TTC549 (cell line): ENCODE measurements around the gene MRPL54.

Experiments used
- FAIRE-seq: peaks from 2 replicates; lab custom pipeline; 2012; peaks lifted over from hg19 to GRCh38; lab: Jason Lieb, UNC

The MRPL54 gene

DNA sequence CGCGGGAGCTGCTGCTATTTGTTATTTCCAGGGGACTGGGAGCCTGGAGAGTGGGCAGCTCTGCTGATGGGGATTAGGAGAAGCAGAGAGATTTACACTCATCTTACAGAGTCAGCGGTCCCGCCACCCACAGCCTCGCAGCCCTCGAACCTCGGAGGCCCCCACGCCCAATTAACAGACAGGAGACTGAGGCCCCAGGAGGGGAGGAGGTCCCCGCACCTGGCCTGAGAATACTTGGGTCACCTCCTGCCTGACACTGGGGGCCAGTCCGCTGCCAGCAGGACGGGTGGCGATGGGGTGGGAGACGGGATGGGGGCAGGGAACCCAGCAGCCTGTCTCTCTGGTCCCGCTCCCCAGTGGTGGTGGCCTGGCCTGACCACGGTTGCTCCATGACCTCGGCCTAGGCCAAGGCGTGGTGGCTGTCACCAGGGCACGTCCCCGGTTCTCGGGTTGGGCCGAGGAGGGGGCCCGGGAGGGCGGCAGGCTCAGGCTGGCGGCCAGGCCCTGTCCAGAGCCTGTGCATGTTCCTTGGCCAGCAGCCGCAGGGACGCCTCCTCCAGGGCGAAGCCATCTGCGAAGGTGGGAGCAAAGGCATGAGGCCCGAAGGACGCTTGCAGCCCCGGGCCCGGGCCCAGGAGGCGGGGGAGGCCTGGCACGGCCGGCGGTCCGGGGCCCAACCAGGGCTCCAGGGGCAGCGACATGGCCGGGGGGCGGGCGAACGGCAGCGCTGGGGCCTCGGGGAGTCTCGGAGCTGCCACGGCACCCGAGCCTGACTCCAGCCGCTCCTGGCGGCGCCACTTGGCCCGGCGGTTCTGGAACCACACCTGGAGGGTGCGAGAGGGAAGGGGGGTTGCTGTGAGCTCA, 7.9 kb downstream of the MRPL54 start:
- FAIRE-seq: no peak

DNA sequence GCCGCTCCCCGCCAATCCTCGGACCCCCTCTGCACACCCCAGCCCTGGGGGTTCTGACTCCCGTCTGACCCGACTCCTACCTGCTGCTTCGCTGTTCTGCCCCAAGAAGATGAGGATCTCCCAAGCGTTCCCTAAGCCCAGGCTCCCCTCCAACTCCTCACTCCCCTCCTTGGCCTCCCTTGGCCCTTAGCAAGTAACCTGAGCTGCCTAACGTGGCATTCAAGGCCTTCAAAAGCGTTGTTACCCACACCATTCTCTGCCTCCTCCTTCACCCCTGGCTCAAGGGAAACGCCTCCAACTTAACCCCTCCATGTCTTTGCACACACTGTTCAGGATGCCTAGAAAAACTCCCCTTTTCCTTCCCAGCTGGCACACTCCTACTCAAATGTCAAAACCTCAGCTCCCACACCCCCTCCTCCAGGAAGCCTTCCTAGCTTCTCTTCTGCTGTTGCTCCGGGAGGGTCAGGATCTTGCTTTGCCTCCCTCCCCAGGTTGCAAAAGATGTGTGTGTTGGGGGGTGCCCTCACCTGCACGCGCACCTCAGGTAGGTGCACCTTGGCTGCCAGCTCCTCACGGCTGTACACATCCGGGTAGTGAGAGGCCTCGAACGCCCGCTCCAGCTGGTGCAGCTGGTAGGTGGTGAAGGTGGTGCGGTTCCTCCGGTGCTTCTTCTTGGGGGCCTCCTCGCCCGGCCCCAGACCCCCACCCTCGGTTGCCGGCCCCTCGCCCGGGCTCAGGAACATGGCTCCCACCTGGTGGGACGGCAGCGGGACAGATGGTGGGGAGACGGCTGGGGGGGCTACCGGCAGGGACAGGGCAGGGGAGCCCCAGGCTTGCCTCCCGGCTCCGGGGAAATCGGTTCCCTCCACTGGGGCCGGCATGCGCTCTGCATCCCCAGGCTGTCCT, 8.8 kb downstream of the MRPL54 start:
- FAIRE-seq: no peak

DNA sequence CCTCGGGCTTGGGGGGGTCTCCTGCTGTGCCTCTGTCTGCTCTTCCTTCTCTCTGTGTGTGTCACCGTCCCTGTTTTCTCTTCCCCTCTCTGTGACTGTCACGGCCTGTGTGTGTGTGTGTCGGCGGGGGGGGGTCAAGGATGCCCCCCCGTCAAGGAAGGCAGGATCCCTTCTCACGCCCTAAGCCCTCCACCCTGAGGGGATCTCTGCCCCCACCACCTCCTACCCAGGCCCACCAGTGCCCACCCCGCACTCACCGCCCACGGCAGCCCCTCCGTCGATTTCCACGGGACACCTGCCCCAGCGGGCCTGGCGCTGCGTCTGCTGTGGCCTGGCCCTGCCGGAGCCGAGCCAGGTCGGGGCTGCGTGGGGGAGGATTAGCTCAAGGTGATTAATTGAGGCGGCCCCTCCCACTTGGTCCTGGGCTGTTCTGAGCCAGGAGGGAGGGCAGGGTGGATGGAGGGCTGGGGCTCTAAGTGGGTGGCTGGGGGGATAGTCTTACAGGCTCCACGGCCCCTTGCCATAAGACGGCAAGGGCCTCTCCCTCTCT, 9.5 kb downstream of the MRPL54 start, which contains the start of gene RAX2:
TSS of gene RAX2 (minus strand) at position 323 of the 550 bp plus-strand sequence. CDS start 486 bp downstream, outside the sequence.
- no peak for FAIRE-seq

DNA sequence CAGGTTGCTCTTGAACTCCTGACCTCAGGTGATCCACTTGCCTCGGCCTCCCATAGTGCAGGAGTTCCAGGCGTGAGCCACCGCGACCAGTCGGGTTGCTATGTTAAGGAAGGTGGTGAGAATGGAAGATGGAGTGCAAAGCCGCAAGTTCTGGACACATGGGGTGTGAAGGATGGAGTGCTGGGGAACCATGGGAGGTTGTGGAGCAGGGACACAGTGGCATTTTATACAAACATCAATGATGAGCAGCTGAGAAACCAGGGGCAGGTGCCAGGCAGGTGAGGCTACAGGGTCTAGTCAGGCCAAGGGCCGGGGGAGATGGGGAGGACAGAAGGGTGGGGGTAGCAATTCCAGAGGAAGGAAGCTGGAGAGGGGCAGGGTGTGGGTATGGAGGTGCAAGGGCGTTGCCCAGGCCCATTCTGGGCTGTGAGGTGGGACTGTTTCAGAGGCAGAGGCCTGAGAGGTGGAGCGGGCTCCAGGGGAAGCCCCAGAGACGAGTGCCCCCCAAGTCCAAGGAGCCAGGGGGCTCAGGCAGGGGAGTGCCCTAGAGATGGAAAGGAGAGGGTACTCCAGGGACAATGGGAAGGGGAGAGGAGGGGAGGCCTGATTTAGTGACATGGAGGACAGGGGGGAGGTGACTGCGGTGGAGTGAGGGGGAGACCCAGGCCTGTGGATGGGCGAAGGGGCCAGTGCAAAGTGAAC, 11.5 kb downstream of the MRPL54 start:
- no peak for FAIRE-seq

DNA sequence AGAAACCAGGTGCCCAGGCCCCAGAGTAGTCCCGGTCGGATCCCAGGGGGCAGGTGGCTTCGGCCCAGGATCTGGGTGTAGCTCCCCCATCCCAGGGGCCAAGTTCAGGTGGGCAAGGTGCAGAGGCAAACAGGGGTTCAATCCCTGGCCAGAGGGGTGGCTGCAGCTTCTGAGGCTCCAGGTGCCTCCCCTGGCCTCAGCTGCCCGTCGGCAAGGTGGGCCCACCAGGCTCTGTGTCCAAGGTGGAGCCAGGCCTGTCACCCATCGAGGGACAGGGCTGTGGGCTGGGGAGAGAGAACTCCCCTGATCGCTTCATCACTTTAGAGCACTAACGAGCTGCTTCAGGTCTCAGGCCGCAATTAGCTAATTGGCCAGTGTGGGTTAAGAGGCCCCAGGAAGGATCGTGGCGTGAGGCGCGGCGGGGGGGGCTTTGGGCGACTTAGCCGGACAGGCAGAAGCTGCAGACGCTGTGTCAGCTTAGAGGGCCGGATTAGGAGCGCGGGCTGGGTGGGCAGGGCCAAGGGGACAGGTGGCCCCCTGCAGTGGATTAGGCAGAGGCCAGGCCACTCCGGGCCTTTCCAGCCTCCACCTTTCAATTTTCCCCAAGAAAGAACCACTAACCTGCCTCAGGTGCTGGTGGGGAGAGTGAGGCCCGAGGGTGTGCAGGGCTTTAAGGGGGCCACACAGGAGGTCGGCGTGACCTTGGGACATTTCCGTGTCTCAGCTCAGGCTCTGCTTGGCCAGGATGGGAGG, 12.3 kb downstream of the MRPL54 start:
- no peak for FAIRE-seq

DNA sequence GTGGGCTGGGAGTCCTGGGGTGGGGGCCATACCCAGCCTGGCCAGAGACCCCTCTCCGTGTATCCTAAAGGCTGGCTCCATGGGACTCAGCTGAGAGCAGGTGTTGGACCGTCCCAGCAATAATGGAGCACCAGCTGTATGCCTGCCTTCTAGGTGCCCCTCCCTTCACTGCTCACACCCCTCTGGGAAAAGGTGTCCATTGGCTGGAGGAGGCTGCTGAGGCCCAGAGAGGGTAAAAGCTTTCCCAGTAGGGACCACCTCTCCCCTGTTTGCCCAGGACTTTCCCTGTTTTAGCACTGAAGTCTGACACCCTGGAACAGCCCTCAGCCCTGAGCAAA, 12.9 kb downstream of the MRPL54 start:
- FAIRE-seq: no peak

DNA sequence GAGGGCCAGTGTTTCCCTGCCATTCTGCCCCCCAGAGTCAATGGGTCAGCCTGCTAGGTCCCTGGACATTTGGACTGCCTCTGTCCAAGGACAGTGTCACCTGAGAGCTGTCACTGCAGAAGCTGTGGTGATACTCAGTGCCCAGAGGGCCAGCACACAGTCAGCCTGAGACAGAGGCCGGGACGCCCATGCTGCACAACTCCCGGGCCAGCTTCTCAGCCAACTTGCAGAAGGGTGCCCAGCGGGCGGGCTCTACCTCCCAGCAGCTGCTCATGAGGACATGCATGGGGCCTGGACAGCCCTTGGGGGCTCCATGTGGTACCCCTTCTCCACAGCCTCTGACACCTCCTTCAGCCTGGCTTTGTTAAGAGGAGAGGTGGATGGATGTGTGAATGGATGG, 13.3 kb downstream of the MRPL54 start:
- FAIRE-seq: no peak

DNA sequence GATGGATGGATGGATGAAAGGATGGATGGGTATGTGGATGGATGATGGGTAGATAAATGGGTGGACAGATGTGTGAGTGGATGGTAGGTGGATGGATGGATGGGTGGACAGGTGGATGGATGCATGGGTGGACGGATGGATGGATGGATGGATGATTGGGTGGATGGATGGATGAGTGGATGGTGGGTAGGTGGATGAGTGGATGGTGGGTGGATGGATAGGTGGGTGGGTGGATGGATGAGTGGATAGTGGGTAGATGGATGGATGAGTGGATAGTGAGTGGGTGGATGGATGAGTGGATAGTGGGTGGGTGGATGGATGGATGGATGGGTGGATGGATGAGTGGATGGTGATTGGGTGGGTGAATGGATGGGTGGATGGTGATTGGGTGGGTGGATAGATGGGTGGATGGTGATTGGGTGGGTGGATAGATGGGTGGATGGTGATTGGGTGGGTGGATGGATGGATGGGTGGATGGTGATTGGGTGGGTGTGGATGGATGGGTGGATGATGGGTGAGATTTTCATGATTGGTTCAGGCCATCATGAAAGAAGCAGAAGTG, 14.1 kb downstream of the MRPL54 start:
- FAIRE-seq: no peak

DNA sequence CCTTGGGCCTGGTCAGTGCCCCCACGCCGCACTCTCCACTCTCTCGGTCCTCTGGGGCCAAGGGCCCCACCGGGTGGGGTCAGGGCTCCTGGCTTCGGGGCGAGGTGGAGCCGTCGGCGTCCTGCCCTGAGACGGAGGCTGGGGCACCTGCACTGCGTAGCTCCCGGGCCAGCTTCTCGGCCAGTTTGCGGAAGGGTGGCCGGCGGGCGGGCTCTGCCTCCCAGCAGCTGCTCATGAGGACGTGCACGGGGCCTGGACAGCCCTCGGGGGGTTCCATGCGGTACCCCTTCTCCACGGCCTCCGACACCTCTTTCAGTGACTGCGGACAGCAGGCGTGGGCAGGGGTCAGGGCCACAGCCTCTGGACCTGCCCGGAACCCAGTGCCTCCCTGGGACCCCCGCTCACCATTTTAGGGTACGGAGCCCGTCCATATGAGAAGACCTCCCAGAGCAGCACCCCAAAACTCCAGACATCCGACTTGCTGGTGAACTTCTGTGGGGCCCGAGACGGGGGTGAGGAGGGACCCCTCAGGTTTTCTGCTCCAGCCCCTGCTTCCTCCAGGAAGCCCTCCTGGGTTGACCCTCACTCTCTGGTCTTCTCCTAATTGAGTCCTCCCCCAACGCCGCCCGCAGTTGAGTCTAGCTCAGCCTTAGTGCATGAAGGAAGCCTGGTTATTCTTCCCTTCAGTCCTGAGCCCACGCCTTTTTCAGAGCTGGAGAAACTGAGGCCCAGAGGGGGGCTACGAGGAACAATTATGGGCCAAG, 15.8 kb downstream of the MRPL54 start:
- no peak for FAIRE-seq

DNA sequence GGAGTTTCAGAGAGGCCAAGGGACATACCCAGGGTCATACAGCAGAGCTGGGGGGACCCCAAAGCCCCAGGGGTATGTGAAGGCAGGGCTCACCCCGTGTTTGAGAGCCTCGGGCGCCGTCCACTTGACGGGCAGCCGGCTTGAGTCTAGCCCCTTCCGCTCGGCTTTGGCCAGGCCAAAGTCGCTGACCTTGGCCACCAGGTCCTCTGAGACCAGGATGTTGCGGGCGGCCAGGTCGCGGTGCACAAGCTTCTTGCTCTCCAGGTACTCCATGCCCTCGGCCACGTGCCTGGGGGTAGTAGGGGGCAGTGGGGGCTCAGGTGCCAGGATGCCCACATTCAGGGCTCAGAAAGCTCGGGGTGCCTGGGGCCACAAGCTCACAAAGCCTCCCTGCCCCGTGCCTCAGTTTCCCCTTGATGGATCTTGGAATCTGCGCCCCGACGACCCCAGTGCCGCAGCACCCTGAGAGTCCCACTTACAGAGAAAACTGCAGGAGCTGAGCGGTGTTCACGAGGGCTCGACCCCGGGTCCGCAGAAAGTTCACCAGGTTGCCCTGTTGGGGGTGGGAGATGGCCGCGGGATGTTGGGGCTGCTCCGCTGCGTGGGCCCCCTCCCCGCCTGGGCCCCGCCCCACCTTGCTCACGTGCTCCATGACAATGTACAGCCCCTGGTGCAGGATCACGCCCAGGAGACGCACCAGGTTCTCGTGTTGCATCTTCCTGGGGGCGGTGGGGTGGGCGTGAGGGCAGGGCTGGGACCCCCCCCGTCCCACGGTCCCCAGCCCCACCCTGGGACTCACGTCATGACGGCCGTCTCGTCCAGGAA, 16.6 kb downstream of the MRPL54 start:
- no peak for FAIRE-seq

DNA sequence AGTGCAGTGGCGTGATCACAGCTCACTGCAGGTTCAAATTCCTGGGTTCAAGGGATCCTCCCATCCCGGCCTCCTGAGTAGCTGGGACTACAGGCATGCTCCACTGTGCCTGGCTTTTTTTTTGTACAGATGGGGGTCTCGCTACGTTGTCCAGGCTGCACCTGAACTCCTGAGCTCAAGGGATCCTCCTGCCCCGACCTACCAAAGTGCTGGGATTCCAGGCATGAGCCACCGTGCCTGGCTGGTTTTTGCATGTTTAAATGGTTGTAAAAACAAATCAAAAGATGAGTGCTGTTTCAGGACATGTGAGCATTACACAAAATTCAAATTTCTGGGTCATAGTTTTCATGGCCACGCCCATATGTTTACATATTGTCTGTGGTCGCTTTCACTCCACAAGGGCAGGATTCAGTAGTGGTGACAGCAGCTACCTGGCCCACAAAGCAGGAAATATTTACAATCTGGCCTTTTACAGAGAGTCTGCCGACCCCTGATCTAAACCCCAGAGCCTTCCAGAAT, 18.4 kb downstream of the MRPL54 start:
- no peak for FAIRE-seq

DNA sequence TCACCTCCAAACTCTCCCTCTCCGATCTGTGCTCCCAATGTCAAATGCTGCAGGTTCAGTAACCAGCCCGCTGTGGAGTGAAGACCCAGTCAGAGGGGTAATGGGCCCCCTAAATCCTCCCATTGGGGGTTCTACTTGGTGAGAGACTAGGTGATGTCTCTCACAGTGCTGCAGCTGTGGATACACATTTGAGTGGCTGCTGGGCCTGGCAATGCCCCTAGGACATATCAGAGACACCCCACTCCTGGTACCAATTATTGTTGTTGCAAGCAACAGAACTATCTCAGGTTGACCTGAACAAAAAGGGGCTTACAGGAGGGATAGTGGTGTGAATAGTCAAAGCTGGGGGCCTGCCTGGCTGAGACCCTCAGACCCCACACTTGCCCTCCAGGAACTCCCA, 19.1 kb downstream of the MRPL54 start:
- FAIRE-seq: no peak

DNA sequence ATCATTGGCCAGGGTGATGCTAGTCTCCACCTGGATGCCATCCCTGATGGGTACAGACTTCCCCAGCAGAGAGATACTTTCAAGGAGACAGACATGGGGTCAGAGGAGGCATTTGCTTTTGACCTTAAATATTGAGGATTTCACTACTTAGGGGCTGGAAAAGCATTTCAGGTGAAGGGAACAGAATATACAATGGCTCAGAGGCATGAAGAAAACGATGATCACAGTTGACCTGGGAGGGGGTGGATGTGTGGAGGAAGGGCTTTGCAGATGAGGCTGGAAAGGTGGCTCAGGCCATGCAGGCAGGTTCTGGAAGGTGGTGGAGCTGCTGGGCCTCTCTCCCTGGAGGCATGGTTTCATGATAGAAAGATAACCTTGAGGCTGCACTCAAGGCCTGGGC, 19.8 kb downstream of the MRPL54 start:
- FAIRE-seq: no peak

DNA sequence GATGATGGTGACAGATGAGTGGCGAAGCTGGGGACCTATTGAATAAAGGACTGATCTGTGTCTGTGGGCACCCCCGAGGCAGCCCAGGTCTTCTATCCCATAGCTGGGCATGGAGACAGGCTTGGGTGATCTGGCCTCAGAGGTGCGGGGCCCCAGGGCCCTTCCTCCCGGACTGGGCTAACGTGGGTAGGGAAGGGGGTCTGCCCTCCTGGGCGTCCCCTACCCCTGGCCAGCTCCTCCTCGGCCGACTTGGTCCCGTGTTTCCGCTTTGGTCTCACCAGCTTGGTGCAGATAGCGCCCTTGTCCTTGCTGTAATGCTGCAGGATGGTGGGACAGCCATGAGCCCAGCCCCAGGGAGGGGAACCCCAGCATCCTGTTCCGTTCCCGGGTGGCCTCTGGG, 20.4 kb downstream of the MRPL54 start:
- FAIRE-seq: no peak

DNA sequence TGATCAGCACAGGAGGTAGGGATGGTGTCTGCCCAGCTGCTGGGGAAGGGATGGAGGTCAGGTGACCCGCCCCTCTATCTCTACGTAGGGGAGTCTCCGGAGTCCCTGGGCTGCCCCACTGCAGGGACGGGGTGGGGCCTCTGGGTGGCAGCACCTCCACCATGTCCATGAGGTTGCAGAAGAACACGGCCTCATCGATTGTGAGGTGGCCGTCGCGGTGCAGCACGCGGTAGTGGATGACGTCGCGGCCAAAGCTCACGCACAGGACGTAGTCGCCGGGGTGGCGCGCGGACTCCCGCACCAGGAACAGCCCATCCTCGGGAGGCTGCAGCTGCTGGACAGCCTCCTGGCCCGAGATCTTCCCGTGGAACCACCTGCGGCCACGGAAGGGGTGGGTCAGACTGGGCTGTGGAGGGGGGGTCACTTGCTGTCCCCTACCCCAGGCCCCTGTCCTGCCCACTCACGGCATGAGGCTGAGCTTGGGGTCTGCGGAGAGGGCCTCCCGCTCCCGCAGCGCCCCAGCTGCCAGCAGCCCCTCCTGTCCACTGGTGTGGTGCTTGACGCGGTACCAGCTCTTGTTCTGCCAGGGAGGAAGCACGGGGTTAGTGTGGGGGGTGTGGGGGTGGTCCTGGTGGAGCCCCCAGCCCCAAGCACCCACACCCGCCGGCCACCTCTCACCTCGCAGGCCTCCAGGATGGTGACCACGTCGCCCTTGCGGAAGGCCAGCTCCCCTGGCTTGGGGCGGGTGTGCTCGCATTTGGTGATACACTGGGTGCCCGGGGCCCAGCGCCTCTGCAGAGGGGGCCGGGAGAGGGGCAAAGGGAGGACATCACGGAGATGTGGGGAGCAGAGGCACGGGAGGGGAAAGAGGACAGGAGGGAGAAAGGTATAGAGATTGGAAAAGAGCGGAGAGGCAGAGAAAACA, 21.4 kb downstream of the MRPL54 start:
- no peak for FAIRE-seq

DNA sequence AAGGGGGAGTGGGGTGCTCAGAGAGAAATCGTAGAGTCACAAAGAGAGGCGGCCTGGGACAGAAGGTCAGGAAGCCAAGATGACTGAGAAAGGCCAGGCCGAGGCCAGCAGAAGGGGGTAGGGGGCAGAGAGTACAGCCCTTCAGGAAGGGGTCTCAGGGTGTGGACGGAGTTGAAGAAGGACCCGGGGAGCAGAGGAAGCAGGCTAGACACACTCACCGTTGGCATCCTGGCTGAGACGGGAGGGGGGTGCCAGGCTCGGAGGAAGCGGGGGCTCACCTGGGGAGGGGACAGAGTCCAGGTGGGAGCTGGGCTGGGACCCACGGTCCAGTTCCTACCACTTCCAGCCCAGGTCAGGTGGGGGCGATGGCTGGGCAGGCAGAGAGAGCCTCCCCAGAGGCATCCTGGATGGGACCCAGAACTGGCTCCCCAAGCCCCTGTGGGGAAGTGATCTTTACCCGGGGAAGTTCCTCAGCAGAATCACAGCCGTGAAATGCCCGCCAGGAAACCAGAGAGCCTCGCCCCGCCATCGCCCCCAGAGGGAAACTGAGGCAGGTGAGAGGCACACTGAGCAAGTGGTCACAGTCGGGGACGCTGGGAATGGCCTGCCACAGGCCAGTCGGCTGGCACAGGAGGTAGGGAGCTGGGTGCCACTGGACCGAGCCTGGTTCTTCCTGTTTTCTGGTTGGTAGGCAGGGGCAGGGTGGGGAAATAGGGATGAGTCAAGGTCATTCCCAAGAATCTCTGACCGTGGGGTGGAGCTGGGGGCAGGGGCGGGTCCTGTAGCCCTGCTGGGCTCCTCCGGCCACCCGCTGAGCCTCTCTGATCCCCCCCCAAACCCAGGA, 22.3 kb downstream of the MRPL54 start:
- FAIRE-seq: no peak

DNA sequence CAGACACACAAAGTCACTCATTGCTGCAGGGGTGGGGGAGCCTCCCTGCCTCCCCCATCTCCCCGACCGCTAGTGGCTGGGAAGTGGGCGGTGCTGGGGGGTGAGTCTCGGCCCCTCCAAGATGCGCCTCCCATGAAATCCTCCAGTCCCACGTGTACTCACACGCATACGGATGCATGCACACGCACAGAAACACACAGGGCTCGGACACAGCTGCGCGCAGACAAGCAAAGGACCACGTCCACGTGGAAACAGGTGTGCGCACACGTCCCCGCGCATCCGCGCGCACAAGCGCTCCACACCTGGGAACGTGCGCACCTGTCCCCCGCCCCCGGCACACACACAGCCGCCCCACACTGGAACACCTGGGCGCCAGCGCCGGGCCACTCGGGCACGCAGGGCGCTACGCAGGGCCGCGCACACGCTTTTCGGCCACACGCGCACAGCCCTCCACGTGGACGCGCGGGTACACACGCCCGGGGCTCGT, 23.0 kb downstream of the MRPL54 start:
- no peak for FAIRE-seq
